ENCODE measurements around the gene BCAS3. TPM values are rescaled to one million over a fixed set of nuclear protein-coding genes. Genes with fewer than 3 reads are reported as not detected.

Gene BCAS3
- total RNA-seq, 1 donor from 2014 or later = 35.7 TPM

- Mint-ChIP-seq H3K4me3 (ENCODE audit: unreplicated experiment) (no peak overlapping the region), H3K4me1 (ENCODE audit: unreplicated experiment) (peaks cover 9% of the 10 kb centered on the region), H3K9me3 (ENCODE audit: unreplicated experiment) (no peaks in the 10 kb centered on the region), H3K36me3 (ENCODE audit: unreplicated experiment) (peaks cover 1% of the 10 kb centered on the region), H3K27ac (ENCODE audit: unreplicated experiment) (no peak overlapping the region), H3K27me3 (ENCODE audit: unreplicated experiment) (no peaks in the 10 kb centered on the region)
- no peak for TF ChIP-seq CTCF (IDR thresholded peaks at IDR 0.05)
- DNase-seq (ENCODE audit: extremely low spot score, unreplicated experiment) = no peak
Observed at GRCh38 chr17:61371606-61372005, 694.0 kb downstream of the BCAS3 start.

GRCh38 chr17:61372436-61372835 is 694.8 kb downstream of the BCAS3 start:
- no peaks in the 10 kb centered on the region for H3K27me3 Mint-ChIP-seq (ENCODE audit: unreplicated experiment)
- TF ChIP-seq CTCF (IDR thresholded peaks at IDR 0.05) = no peak
- H3K36me3 Mint-ChIP-seq (ENCODE audit: unreplicated experiment) = no peaks in the 10 kb centered on the region
- no peaks in the 10 kb centered on the region for H3K9me3 Mint-ChIP-seq (ENCODE audit: unreplicated experiment)
- no peak for DNase-seq (ENCODE audit: extremely low spot score, unreplicated experiment)
- H3K27ac Mint-ChIP-seq (ENCODE audit: unreplicated experiment) = no peak overlapping the region
- H3K4me1 Mint-ChIP-seq (ENCODE audit: unreplicated experiment) = peaks cover 9% of the 10 kb centered on the region
- no peak overlapping the region for H3K4me3 Mint-ChIP-seq (ENCODE audit: unreplicated experiment)

- Mint-ChIP-seq H3K4me1 (ENCODE audit: unreplicated experiment) (peaks cover 6% of the 10 kb centered on the region), H3K27me3 (ENCODE audit: unreplicated experiment) (no peaks in the 10 kb centered on the region), H3K4me3 (ENCODE audit: unreplicated experiment) (no peak overlapping the region), H3K9me3 (ENCODE audit: unreplicated experiment) (no peaks in the 10 kb centered on the region), H3K36me3 (ENCODE audit: unreplicated experiment) (peaks cover 7% of the 10 kb centered on the region), H3K27ac (ENCODE audit: unreplicated experiment) (no peak overlapping the region)
- no peak for TF ChIP-seq CTCF (IDR thresholded peaks at IDR 0.05)
- DNase-seq (ENCODE audit: extremely low spot score, unreplicated experiment) = no peak
Observed at GRCh38 chr17:61376931-61377838, 699.5 kb downstream of the BCAS3 start.

GRCh38 chr17:61378658-61379456 is 701.2 kb downstream of the BCAS3 start:
- Mint-ChIP-seq H3K4me3 (ENCODE audit: unreplicated experiment) (no peak overlapping the region), H3K27me3 (ENCODE audit: unreplicated experiment) (no peaks in the 10 kb centered on the region), H3K4me1 (ENCODE audit: unreplicated experiment) (no peaks in the 10 kb centered on the region), H3K27ac (ENCODE audit: unreplicated experiment) (no peak overlapping the region), H3K9me3 (ENCODE audit: unreplicated experiment) (no peaks in the 10 kb centered on the region), H3K36me3 (ENCODE audit: unreplicated experiment) (peaks cover 7% of the 10 kb centered on the region)
- TF ChIP-seq CTCF (IDR thresholded peaks at IDR 0.05) = no peak
- DNase-seq (ENCODE audit: extremely low spot score, unreplicated experiment) = no peak
